T-helper 2 cell (primary cell): ENCODE measurements around the gene PSMF1.

ENCODE experiments used
- DNase-seq, 5 experiments: peaks; one replicate each; pipeline versions ENCODE4 v3.0.0 to v3.0.0-alpha.2; 2012 to 2022
- total RNA-seq, 2 donors: gene quantifications; one replicate each; lab custom pipeline; 2026; lab: John Stamatoyannopoulos, UW

Gene PSMF1
- 44.3 to 49.4 reads per million in 2 donors for total RNA-seq

GRCh38 chr20:1118336-1119127 lies at the start of gene PSMF1:
Gene PSMF1 (plus strand): TSS chr20:1118602. CDS start chr20:1118774, 172 bp downstream.
- DNase-seq = peak; percentile 91 to 97 (median 93)

- no peak for DNase-seq
Measured at GRCh38 chr20:1072258-1072657, 46.1 kb upstream of the PSMF1 start.

- DNase-seq = no peak
Measured at GRCh38 chr20:1075616-1076015, 42.8 kb upstream of the PSMF1 start.

- no peak for DNase-seq
Measured at GRCh38 chr20:1081891-1082290, 36.5 kb upstream of the PSMF1 start.

- DNase-seq = peak in 1 of 5 experiments; percentile 30
Measured at GRCh38 chr20:1083431-1084080, 34.8 kb upstream of the PSMF1 start.

- DNase-seq = no peak
Measured at GRCh38 chr20:1085492-1086276, 32.7 kb upstream of the PSMF1 start.

GRCh38 chr20:1086277-1087213 lies 31.9 kb upstream of the PSMF1 start:
- peak in 1 of 5 experiments; percentile 8 for DNase-seq

- peak in 1 of 5 experiments; percentile 55 for DNase-seq
Measured at GRCh38 chr20:1087311-1087905, 31.0 kb upstream of the PSMF1 start.

GRCh38 chr20:1094751-1095150 lies 23.7 kb upstream of the PSMF1 start:
- DNase-seq = no peak

GRCh38 chr20:1101533-1101932 lies 16.9 kb upstream of the PSMF1 start:
- no peak for DNase-seq

- no peak for DNase-seq
Measured at GRCh38 chr20:1102016-1102415, 16.4 kb upstream of the PSMF1 start.

GRCh38 chr20:1103751-1104150 lies 14.7 kb upstream of the PSMF1 start:
- DNase-seq = no peak

- no peak for DNase-seq
Measured at GRCh38 chr20:1105599-1106194, 12.7 kb upstream of the PSMF1 start.

GRCh38 chr20:1107176-1107575 lies 11.2 kb upstream of the PSMF1 start:
- DNase-seq = no peak

GRCh38 chr20:1108437-1108920 lies 9.9 kb upstream of the PSMF1 start:
- peak in 4 of 5 experiments; percentile 13 to 39 (median 36) for DNase-seq

GRCh38 chr20:1112908-1113307 lies 5.5 kb upstream of the PSMF1 start:
- no peak for DNase-seq

GRCh38 chr20:1118004-1118335 lies 432 bp upstream of the PSMF1 start:
- no peak for DNase-seq

- peak in 1 of 5 experiments; percentile 14 for DNase-seq
Measured at GRCh38 chr20:1119128-1119505, 715 bp downstream of the PSMF1 start.

- no peak for DNase-seq
Measured at GRCh38 chr20:1119524-1119923, 1.1 kb downstream of the PSMF1 start.

GRCh38 chr20:1121429-1121828 lies 3.0 kb downstream of the PSMF1 start:
- DNase-seq = no peak
